ENCODE results near the gene SLC2A6.

The SLC2A6 gene

GRCh38 chr9:133458643-133459312, 20.1 kb downstream of the SLC2A6 start:
- H3K4me3 ChIP-seq (ENCODE audit: low read depth, low read length): peak overlapping the region; percentile 37; the same call in 1 of the 2 replicates
- DNase-seq (ENCODE audit: low read depth): no peak
- TF ChIP-seq CTCF (IDR thresholded peaks at IDR 0.05; ENCODE audit: insufficient read depth, low read depth, low read length, missing control alignments): no peak

DNA sequence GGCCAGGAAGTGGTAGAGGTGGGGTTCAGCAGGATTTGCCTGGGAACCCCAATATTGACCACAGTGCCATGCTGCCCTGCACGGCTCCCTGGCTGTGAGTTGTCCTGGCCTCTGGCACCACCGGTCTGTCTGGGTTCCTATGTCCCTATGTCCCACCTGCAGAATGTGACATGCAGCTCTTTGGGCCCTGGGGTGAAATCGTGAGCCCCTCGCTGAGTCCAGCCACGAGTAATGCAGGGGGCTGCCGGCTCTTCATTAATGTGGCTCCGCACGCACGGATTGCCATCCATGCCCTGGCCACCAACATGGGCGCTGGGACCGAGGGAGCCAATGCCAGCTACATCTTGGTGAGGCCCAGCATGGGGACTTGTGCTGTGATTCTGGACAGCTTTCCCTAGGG, 21.2 kb downstream of the SLC2A6 start:
- H3K4me3 ChIP-seq (ENCODE audit: low read depth, low read length): no peak overlapping the region
- no peak for DNase-seq (ENCODE audit: low read depth)
- no peak for TF ChIP-seq CTCF (IDR thresholded peaks at IDR 0.05; ENCODE audit: insufficient read depth, low read depth, low read length, missing control alignments)

GRCh38 chr9:133457233-133457632, 21.7 kb downstream of the SLC2A6 start:
- no peak for TF ChIP-seq CTCF (IDR thresholded peaks at IDR 0.05; ENCODE audit: insufficient read depth, low read depth, low read length, missing control alignments)
- DNase-seq (ENCODE audit: low read depth): no peak
- no peak overlapping the region for H3K4me3 ChIP-seq (ENCODE audit: low read depth, low read length)

DNA sequence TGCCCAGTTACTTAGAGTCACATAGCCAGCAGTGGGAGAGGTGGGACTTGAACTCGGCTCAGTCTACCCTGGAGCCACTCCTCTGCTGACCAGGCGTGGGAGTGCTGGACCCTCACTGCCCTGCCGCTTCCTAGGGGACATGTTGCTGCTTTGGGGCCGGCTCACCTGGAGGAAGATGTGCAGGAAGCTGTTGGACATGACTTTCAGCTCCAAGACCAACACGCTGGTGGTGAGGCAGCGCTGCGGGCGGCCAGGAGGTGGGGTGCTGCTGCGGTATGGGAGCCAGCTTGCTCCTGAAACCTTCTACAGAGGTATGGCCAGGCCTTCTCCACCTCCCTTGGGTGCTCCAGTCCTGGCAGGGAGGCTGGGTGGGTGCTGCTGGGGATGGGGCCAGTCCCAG, 22.5 kb downstream of the SLC2A6 start:
- no peak overlapping the region for H3K4me3 ChIP-seq (ENCODE audit: low read depth, low read length)
- no peak for DNase-seq (ENCODE audit: low read depth)
- peak; percentile 14 for TF ChIP-seq CTCF (IDR thresholded peaks at IDR 0.05; ENCODE audit: insufficient read depth, low read depth, low read length, missing control alignments)

DNA sequence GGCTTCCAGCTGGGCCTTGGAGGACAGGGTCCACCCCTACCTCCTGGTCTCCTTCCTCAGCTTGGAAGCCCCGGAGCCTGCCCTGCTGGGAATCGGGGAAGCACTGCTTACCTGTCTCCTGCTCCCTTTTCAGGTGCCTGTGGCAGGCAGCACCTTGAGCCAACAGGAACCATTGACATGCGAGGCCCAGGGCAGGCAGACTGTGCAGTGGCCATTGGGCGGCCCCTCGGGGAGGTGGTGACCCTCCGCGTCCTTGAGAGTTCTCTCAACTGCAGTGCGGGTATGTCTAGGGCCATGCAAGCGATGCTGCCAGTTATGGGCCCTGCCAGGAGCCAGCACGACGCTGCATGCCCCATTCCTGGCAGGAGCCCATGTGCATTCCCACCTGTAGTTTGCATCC, 23.0 kb downstream of the SLC2A6 start:
- no peak for TF ChIP-seq CTCF (IDR thresholded peaks at IDR 0.05; ENCODE audit: insufficient read depth, low read depth, low read length, missing control alignments)
- DNase-seq (ENCODE audit: low read depth): no peak

GRCh38 chr9:133454943-133455673, 23.8 kb downstream of the SLC2A6 start:
- no peak overlapping the region for H3K4me3 ChIP-seq (ENCODE audit: low read depth, low read length)
- no peak for TF ChIP-seq CTCF (IDR thresholded peaks at IDR 0.05; ENCODE audit: insufficient read depth, low read depth, low read length, missing control alignments)
- no peak for DNase-seq (ENCODE audit: low read depth)

More for the DNA sequence above, 23.0 kb downstream of the SLC2A6 start:
- H3K4me3 ChIP-seq (ENCODE audit: low read depth, low read length): no peak overlapping the region
